A673 (cell line): ENCODE measurements around the gene FRK.
"Not testable (repeated sequence)": the region's sequence is repeated elsewhere in the genome, so short reads cannot be mapped to it uniquely, and the experiment has no call there.

Experiments
- EZH2 ChIP-seq: fragments of 200-600 bp; sonication (generic); IDR thresholded peaks from 2 replicates; pipeline ENCODE4 v1.6.1; 2017; ENCODE audit warnings: borderline replicate concordance, low read depth, mild to moderate bottlenecking, mixed read lengths, antibody characterized with exemption, low read length; ENCODE audit not compliant: poor library complexity, severe bottlenecking
- TF ChIP-seq, protein P1 (sequence below): fragments of 300-800, 200-600 bp; sonication (generic); conservative IDR thresholded peaks from 2 replicates; pipeline ENCODE4 v1.5.1; 2017; ENCODE audit warnings: low read depth, mild to moderate bottlenecking, antibody characterized with exemption, low read length, moderate library complexity, mixed read lengths

GRCh38 chr6:115944829-115945228 is 115.9 kb downstream of the FRK start:
- TF ChIP-seq, protein P1, sequence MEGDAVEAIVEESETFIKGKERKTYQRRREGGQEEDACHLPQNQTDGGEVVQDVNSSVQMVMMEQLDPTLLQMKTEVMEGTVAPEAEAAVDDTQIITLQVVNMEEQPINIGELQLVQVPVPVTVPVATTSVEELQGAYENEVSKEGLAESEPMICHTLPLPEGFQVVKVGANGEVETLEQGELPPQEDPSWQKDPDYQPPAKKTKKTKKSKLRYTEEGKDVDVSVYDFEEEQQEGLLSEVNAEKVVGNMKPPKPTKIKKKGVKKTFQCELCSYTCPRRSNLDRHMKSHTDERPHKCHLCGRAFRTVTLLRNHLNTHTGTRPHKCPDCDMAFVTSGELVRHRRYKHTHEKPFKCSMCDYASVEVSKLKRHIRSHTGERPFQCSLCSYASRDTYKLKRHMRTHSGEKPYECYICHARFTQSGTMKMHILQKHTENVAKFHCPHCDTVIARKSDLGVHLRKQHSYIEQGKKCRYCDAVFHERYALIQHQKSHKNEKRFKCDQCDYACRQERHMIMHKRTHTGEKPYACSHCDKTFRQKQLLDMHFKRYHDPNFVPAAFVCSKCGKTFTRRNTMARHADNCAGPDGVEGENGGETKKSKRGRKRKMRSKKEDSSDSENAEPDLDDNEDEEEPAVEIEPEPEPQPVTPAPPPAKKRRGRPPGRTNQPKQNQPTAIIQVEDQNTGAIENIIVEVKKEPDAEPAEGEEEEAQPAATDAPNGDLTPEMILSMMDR = not testable (repeated sequence)
- not testable (repeated sequence) for TF ChIP-seq EZH2
